Prostate gland (tissue), 2 donors: Measurements from ENCODE around the gene LRRC57.

Experiments used
- POLR2AphosphoS5 ChIP-seq: sonication (generic); formaldehyde crosslinking; IDR thresholded peaks from one replicate; pipeline ENCODE4 v1.6.1; 2017; ENCODE audit warnings: antibody characterized with exemption
- TF ChIP-seq, protein P1 (sequence below), 4 experiments: fragments of 200-600 bp in 2 of 4; fragments of 450-650 bp in 2 of 4; sonication (generic) in 2 of 4; IDR thresholded peaks; 1 replicate in 3 of 4; 2 replicates in 1 of 4; pipeline ENCODE4 v1.5.1; 2016 to 2019; ENCODE audit warnings: antibody characterized with exemption in 4 of 4, mild to moderate bottlenecking in 2 of 4, moderate library complexity in 2 of 4

DNA sequence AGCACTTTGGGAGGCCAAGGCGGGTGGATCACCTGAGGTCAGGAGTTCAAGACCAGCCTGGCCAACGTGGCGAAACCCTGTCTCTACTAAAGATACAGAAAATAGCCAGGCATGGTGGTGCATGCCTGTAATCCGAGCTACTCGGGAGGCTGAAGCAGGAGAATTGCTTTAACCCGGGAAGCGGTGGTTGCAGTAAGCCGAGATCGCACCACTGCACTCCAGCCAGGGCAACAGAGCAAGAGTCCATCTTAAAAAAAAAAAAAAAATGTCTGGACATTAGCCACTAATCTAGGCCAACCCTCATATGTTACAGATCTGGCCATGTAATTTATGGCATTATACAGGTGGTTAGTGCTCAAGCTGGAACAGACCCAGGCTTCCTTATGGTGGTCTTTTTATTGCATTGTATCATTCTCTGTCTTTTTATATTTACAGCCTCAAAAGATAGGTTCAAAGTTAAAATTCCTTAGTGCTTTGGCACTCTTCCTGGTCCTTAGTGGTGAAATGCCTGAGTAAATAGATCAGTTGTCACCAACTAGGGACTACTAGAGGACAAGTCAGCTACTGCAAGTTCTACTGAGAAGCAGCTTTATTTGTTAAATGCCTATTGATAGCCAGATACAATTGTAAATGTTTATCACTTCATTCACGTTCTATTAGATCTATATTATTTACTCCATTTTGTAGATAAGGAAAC, 42.8 kb upstream of the LRRC57 start:
- TF ChIP-seq, protein P1, sequence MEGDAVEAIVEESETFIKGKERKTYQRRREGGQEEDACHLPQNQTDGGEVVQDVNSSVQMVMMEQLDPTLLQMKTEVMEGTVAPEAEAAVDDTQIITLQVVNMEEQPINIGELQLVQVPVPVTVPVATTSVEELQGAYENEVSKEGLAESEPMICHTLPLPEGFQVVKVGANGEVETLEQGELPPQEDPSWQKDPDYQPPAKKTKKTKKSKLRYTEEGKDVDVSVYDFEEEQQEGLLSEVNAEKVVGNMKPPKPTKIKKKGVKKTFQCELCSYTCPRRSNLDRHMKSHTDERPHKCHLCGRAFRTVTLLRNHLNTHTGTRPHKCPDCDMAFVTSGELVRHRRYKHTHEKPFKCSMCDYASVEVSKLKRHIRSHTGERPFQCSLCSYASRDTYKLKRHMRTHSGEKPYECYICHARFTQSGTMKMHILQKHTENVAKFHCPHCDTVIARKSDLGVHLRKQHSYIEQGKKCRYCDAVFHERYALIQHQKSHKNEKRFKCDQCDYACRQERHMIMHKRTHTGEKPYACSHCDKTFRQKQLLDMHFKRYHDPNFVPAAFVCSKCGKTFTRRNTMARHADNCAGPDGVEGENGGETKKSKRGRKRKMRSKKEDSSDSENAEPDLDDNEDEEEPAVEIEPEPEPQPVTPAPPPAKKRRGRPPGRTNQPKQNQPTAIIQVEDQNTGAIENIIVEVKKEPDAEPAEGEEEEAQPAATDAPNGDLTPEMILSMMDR (IDR thresholded peaks at IDR 0.05): peak in 2 of 4 experiments; percentile 22 to 39
- TF ChIP-seq POLR2AphosphoS5: no peak
